HK-2 (cell line): ENCODE measurements around the gene KYNU.
"Not testable (repeated sequence)": the region's sequence is repeated elsewhere in the genome, so short reads cannot be mapped to it uniquely, and the experiment has no call there.

Source experiments
- DNase-seq: peaks from one replicate; pipeline ENCODE4 v3.0.0-alpha.2; 2018; ENCODE audit not compliant: unreplicated experiment

The KYNU gene

GRCh38 chr2:143089520-143089919 lies 212.1 kb downstream of the KYNU start:
- DNase-seq: not testable (repeated sequence)
